ENCODE results near the gene NEK10. TPM values are rescaled to one million over a fixed set of nuclear protein-coding genes. Genes with fewer than 3 reads are reported as not detected.

Gene NEK10
- total and polyA plus RNA-seq, 9 of the 15 experiments (the other 6 are each of a cell fraction or from before 2014, with no cell fraction given) = 0.07 TPM; not detected in 8

DNA sequence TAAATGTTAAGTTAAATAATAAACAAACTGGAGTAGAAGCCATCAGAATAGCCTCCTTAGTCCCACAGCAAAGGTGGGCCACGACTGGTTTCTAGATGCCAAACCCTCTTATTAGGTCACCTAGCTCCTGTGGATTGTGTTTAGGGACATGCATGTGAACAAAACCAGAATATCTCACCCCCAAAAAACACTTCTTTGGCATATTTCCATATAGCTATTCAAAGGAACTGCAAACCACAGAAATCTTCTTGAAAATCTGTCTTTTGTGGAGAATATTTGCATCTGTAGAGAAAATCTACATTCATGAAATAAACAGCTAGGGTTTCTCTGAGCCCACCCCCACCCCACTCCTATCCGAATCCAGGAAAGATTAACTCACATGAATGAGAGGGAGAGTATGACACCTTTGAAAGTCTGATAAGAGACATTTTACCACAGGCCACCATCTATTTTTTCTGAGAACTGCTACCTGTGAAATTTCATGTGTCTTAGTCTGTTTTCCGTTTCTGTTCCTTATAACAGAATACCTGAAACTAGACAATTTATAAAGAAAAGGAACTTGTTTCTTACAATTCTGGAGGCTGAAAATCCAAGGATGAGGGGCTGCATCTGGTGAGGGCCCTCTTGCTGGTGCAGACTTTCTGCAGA, 159.4 kb downstream of the NEK10 start:
- POLR2A ChIA-PET = no interaction called here
- no peak overlapping the region for H2AFZ ChIP-seq (ENCODE audit: low read depth, low read length)
- no peaks in the 10 kb centered on the region for H3K79me2 ChIP-seq (ENCODE audit: control insufficient read depth, insufficient read depth, low read length)
- no peak overlapping the region for H3K4me3 ChIP-seq
- H3K9me1 ChIP-seq (ENCODE audit: control insufficient read depth, insufficient read depth, low read length) = no peaks in the 10 kb centered on the region
- WGBS (ENCODE audit: insufficient coverage, low coverage, missing lambda C conversion rate) = 0% methylated on average over 3 of the region's 3 CpGs
- no peak overlapping the region for H3K9ac ChIP-seq (ENCODE audit: insufficient read depth in 1 of 2, low read depth in 2 of 2, low read length in 2 of 2)
- no peaks in the 10 kb centered on the region for H4K20me1 ChIP-seq (replicated peaks; ENCODE audit: control insufficient read depth, insufficient read depth, low read length)
- in situ Hi-C loops (cut with MboI) (no loop called here), intact Hi-C loops (cut with micrococcal nuclease) (no loop called here)
- no peaks in the 10 kb centered on the region for H3K27me3 ChIP-seq (ENCODE audit: control insufficient read depth in 2 of 2, insufficient read depth in 2 of 2, low read length in 2 of 2)
- BruUV-seq (replicated peaks) = no TSS peak
- no peak for ATAC-seq
- no peak for DNase-seq (ENCODE audit: extremely low read depth in 1 of 4, low spot score in 3 of 4)
- H3K4me1 ChIP-seq (replicated peaks in 1 of 2; ENCODE audit: control insufficient read depth in 2 of 2, insufficient read depth in 2 of 2, low read length in 2 of 2) = no peaks in the 10 kb centered on the region
- no peak overlapping the region for H3K4me2 ChIP-seq (ENCODE audit: insufficient read depth, low read length)
- no peak for FAIRE-seq
- H3K36me3 ChIP-seq (ENCODE audit: control insufficient read depth, insufficient read depth, low read length) = no peaks in the 10 kb centered on the region
- no peaks in the 10 kb centered on the region for H3K9me3 ChIP-seq (replicated peaks; ENCODE audit: control insufficient read depth, insufficient read depth, low read depth, low read length)
- H3K27ac ChIP-seq (ENCODE audit: extremely low read depth, low read depth, low read length) = no peak overlapping the region
- CTCF ChIA-PET (ENCODE audit: low intra/inter-chr PET ratio) = no interaction called here
- TF ChIP-seq TRIM24 (IDR thresholded peaks at IDR 0.05) (no peak), ZNF384 (IDR thresholded peaks at IDR 0.05; ENCODE audit: low read depth, low read length) (no peak), SP1 (CRISPR knock-in tag; IDR thresholded peaks at IDR 0.05) (no peak), IFI16 (CRISPR knock-in tag; IDR thresholded peaks at IDR 0.05) (no peak), SMAD4 (CRISPR knock-in tag; conservative IDR thresholded peaks at IDR 0.05) (no peak), ZNF785 (CRISPR knock-in tag; IDR thresholded peaks at IDR 0.05) (no peak), BRCA1 (IDR thresholded peaks at IDR 0.05) (no peak), BRCA1 (CRISPR knock-in tag; IDR thresholded peaks at IDR 0.05) (no peak)
